ENCODE measurements around the gene TUT1. TPM values are rescaled to one million over a fixed set of nuclear protein-coding genes. Genes with fewer than 3 reads are reported as not detected.

TUT1 gene
- total RNA-seq, 1 donor from 2014 or later, result 29.7 TPM

- H3K27ac Mint-ChIP-seq (ENCODE audit: unreplicated experiment), result peak overlapping the region; percentile 31
- H3K27me3 Mint-ChIP-seq (ENCODE audit: unreplicated experiment), result peaks cover 4% of the 10 kb centered on the region
- H3K4me3 Mint-ChIP-seq (ENCODE audit: unreplicated experiment), result peak overlapping the region; percentile 30
- TF ChIP-seq, protein P1, sequence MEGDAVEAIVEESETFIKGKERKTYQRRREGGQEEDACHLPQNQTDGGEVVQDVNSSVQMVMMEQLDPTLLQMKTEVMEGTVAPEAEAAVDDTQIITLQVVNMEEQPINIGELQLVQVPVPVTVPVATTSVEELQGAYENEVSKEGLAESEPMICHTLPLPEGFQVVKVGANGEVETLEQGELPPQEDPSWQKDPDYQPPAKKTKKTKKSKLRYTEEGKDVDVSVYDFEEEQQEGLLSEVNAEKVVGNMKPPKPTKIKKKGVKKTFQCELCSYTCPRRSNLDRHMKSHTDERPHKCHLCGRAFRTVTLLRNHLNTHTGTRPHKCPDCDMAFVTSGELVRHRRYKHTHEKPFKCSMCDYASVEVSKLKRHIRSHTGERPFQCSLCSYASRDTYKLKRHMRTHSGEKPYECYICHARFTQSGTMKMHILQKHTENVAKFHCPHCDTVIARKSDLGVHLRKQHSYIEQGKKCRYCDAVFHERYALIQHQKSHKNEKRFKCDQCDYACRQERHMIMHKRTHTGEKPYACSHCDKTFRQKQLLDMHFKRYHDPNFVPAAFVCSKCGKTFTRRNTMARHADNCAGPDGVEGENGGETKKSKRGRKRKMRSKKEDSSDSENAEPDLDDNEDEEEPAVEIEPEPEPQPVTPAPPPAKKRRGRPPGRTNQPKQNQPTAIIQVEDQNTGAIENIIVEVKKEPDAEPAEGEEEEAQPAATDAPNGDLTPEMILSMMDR (IDR thresholded peaks at IDR 0.05; ENCODE audit: partially characterized antibody, unreplicated experiment), result no peak
- peaks cover 5% of the 10 kb centered on the region for H3K36me3 Mint-ChIP-seq (ENCODE audit: unreplicated experiment)
- H3K4me1 Mint-ChIP-seq (ENCODE audit: low read depth, unreplicated experiment), result peaks cover 32% of the 10 kb centered on the region
- DNase-seq, result no peak
- no peaks in the 10 kb centered on the region for H3K9me3 Mint-ChIP-seq (ENCODE audit: unreplicated experiment)
These were observed 35.7 kb downstream of the TUT1 start for GRCh38 chr11:62555464-62556107.

DNA sequence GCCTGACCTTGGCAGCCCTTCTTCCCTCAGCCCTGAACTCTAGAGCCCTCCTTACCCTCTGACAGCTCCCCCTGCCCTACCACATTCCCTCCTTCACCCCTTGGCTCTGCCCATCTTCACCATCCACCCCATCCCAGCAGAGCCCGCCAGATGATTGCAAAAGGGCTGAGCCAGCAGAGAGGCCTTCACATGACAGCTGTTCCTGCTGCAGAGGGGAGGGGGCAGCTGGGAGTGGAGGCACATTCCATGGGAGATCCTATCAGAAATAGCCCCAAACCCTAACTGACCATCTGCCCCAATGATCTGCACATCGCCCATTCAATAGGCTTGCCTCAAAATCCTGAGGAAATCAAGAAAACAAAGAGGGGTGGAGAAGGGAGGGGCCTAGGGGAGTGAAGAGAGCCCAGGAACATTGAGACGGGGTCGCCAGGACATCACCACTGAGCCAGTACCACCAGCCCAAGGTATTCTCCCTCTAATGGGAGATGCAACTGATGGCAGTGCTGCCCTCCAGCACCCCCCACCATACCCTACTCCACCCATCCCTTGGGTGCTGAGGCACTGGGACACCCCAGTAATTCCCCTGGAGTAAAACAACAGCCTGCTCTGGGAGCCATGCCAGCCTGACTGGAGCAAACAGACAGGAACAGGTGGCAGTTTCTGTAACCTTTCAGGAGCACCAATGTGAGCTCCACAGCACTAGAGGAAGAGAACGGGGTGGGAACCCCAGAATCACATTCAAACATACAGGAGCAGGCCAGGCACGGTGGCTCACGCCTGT, 36.7 kb downstream of the TUT1 start:
- Mint-ChIP-seq H3K4me3 (ENCODE audit: unreplicated experiment) (no peak overlapping the region), H3K4me1 (ENCODE audit: low read depth, unreplicated experiment) (peaks cover 31% of the 10 kb centered on the region), H3K27me3 (ENCODE audit: unreplicated experiment) (peaks cover 5% of the 10 kb centered on the region), H3K9me3 (ENCODE audit: unreplicated experiment) (no peaks in the 10 kb centered on the region), H3K27ac (ENCODE audit: unreplicated experiment) (peak overlapping the region; percentile 40), H3K36me3 (ENCODE audit: unreplicated experiment) (peaks cover under 1% of the 10 kb centered on the region)
- TF ChIP-seq, protein P1 (IDR thresholded peaks at IDR 0.05; ENCODE audit: partially characterized antibody, unreplicated experiment), result no peak
- no peak for DNase-seq

GRCh38 chr11:62553839-62554361, 37.4 kb downstream of the TUT1 start:
- Mint-ChIP-seq H3K9me3 (ENCODE audit: unreplicated experiment) (no peaks in the 10 kb centered on the region), H3K4me3 (ENCODE audit: unreplicated experiment) (peak overlapping the region; percentile 11), H3K36me3 (ENCODE audit: unreplicated experiment) (no peaks in the 10 kb centered on the region), H3K27ac (ENCODE audit: unreplicated experiment) (peak overlapping the region; percentile 40), H3K27me3 (ENCODE audit: unreplicated experiment) (peaks cover 5% of the 10 kb centered on the region), H3K4me1 (ENCODE audit: low read depth, unreplicated experiment) (peaks cover 31% of the 10 kb centered on the region)
- TF ChIP-seq, protein P1 (IDR thresholded peaks at IDR 0.05; ENCODE audit: partially characterized antibody, unreplicated experiment), result no peak
- DNase-seq, result no peak

DNA sequence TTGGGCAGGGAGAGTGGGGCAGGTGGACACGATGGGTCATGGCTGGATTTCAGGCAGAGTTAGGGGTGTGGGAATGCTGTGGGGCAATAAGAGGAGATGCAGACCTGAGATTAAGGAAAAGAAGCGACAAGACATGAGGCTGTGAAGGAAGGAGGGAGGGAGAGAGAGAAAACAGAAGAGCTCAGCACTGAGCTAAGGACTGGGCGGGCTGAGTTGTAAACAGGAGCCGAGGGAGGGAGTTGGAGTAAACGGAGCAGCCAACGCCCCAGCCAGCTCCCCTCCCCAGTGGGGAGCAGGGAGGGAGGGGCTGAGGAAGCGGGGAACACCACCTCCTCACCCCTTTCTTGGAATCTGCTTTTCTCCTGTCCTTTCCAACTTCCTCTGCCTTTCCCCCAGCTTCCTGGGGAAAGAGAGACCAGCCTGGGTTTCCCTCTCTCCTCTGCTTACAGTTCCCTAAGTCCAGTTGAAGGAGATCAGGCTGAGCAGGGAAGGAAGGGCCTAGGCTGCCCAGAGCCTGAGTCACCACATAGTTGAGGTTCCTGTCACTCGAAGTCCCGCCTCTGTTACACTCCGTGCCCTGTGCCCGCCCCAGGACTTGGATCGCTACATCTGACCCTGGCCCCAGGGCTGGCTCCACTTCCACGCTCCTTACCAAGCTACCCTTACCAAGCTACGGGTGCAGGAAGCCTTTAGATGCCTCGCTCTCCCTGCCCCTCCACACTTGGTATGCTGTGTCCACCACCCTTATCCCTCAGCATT, 38.1 kb downstream of the TUT1 start:
- H3K27ac Mint-ChIP-seq (ENCODE audit: unreplicated experiment), result peak overlapping the region; percentile 59
- peak overlapping the region; percentile 26 for H3K4me3 Mint-ChIP-seq (ENCODE audit: unreplicated experiment)
- TF ChIP-seq, protein P1 (IDR thresholded peaks at IDR 0.05; ENCODE audit: partially characterized antibody, unreplicated experiment), result no peak
- H3K36me3 Mint-ChIP-seq (ENCODE audit: unreplicated experiment), result no peaks in the 10 kb centered on the region
- peaks cover 31% of the 10 kb centered on the region for H3K4me1 Mint-ChIP-seq (ENCODE audit: low read depth, unreplicated experiment)
- H3K9me3 Mint-ChIP-seq (ENCODE audit: unreplicated experiment), result no peaks in the 10 kb centered on the region
- H3K27me3 Mint-ChIP-seq (ENCODE audit: unreplicated experiment), result peaks cover 8% of the 10 kb centered on the region
- no peak for DNase-seq
